Suppressor macrophage (primary cell): ENCODE measurements around the gene PCDHGA2.

Source experiments
- DNase-seq, 4 experiments: peaks; one replicate each; pipeline ENCODE4 v3.0.0-alpha.2; 2020 to 2022

PCDHGA2 gene

DNA sequence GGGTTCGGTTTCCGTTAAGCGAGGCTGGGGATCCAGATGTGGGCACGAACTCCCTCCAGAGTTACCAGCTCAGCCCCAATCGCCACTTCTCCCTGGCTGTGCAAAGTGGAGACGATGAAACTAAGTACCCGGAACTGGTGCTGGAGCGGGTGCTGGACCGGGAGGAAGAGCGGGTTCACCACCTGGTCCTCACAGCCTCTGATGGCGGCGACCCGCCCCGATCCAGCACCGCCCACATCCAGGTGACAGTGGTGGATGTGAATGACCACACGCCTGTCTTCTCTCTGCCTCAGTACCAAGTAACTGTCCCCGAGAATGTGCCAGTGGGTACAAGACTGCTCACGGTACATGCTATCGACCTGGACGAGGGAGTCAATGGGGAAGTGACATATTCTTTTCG lies 44.8 kb downstream of the PCDHGA2 start:
- no peak for DNase-seq

DNA sequence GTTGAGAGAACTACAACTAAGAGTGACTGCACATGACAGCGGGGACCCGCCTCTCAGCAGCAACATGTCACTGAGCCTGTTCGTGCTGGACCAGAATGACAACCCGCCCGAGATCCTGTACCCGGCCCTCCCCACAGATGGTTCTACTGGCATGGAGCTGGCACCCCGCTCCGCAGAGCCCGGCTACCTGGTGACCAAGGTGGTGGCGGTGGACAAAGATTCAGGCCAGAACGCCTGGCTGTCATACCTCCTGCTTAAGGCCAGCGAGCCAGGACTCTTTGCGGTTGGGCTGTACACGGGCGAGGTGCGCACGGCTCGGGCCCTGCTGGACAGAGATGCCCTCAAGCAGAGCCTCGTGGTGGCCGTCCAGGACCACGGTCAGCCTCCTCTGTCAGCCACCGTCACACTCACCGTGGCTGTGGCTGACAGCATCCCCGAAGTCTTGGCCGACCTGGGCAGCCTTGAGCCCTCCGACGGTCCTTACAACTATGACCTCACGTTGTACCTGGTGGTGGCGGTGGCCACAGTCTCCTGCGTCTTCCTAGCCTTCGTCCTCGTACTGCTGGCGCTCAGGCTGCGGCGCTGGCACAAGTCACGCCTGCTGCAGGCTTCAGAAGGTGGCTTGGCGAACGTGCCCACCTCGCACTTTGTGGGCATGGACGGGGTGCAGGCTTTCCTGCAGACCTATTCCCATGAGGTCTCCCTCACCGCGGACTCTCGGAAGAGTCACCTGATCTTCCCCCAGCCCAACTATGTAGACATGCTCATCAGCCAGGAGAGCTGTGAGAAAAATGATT lies 46.1 kb downstream of the PCDHGA2 start:
- no peak for DNase-seq

DNA sequence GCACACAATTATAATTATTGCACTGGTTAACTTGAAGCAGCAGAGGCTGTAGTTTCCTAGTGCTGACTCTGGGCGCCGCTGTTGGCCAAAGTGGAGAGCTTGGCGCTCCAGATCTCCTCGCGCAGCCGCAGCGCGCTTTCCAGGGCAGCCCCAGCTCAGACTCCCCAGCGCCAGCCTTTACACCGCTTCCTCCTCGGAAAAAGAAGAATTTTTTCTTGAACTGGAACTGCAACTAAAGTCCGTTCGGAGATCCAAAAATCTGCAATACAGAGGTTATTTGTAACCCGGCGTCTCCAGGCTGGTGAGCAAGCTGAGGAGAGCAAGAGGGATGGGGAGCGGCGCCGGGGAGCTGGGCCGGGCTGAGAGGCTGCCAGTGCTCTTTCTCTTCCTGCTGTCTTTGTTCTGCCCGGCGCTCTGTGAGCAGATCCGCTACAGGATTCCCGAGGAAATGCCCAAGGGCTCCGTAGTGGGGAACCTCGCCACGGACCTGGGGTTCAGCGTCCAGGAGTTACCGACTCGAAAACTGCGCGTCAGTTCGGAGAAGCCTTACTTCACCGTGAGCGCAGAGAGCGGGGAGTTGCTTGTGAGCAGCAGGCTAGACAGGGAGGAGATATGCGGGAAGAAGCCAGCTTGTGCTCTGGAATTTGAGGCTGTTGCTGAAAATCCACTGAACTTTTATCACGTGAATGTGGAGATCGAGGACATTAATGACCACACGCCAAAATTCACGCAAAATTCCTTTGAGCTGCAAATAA lies 49.2 kb downstream of the PCDHGA2 start, which contains the start of gene PCDHGB4:
PCDHGB4 (plus strand) TSS at position 142 of the 755 bp plus-strand sequence; CDS start at position 329, 187 bp downstream.
- DNase-seq = peak; percentile 19 to 63 (median 42)

DNA sequence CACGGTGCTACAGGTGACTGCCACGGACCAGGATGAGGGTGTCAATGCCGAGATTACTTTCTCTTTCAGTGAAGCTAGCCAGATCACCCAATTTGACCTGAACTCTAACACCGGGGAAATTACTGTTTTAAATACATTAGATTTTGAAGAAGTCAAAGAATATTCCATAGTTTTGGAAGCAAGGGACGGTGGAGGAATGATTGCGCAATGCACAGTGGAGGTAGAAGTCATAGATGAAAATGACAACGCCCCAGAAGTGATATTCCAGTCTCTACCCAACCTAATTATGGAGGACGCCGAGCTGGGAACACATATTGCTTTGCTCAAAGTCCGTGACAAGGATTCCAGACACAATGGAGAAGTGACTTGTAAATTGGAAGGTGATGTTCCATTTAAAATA lies 50.1 kb downstream of the PCDHGA2 start:
- no peak for DNase-seq

DNA sequence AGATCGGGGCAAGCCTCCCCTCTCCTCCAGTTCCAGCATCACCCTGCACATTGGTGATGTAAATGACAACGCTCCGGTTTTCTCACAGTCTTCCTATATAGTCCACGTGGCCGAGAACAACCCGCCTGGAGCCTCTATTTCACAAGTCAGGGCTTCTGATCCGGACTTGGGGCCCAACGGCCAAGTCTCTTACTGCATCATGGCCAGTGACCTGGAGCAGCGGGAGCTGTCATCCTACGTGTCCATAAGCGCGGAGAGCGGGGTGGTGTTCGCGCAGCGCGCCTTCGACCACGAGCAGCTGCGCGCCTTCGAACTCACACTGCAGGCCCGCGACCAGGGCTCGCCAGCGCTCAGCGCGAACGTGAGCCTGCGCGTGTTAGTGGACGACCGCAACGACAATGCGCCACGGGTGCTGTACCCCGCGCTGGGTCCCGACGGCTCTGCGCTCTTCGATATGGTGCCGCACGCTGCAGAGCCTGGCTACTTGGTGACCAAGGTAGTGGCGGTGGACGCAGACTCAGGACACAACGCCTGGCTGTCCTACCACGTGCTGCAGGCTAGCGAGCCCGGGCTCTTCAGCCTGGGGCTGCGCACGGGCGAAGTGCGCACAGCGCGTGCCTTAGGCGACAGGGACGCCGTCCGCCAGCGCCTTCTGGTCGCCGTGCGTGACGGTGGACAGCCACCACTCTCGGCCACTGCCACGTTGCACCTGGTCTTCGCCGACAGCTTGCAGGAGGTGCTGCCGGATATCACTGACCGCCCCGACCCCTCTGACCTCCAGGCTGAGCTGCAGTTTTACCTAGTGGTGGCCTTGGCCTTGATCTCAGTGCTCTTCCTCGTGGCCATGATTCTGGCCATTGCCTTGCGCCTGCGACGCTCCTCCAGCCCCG lies 50.8 kb downstream of the PCDHGA2 start:
- DNase-seq = no peak

DNA sequence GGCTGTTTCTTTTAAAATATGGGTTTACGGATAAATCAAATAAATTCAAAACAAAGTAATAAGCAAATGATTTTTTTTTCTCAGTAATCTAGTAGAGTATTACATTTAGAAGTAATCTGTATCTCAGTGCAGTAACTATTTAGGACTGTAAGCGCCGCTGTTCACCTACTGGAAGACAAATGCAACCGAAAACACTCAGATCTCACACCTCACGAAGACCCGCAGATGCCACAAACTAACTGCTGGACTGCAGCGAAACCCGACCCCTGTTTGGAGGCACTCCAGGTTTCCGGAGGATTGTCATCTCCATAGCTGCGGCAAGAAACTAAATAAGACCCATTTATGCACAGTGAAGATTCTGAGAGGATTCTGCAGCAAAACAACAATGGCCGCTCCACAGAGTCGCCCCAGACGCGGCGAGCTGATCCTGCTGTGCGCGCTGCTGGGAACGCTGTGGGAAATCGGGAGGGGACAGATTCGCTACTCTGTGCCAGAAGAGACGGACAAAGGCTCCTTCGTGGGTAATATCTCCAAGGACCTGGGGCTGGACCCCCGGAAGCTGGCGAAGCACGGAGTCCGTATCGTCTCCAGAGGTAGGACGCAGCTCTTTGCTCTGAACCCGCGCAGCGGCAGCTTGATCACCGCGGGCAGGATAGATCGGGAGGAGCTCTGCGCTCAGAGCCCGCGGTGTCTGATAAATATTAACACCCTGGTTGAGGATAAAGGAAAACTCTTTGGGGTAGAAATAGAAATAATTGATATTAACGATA lies 54.1 kb downstream of the PCDHGA2 start, which contains the start of gene PCDHGA8:
PCDHGA8 (plus strand) TSS at position 205 of the 770 bp plus-strand sequence; CDS start at position 386, 181 bp downstream.
- DNase-seq = no peak
